NOMO-1 treated with dmso at 0.1 percent for 144 hours (cell line): ENCODE results near the gene UGT1A9.

Experiments
- DNase-seq: peaks from one replicate; lab custom pipeline; 2025; ENCODE audit not compliant: unreplicated experiment; lab: John Stamatoyannopoulos, UW

UGT1A9 gene

GRCh38 chr2:233814056-233814835 is 142.5 kb downstream of the UGT1A9 start:
- DNase-seq = no peak

- DNase-seq = no peak
Measured at GRCh38 chr2:233815861-233816260, 144.2 kb downstream of the UGT1A9 start.

- no peak for DNase-seq
Measured at GRCh38 chr2:233816334-233816733, 144.6 kb downstream of the UGT1A9 start.

- DNase-seq = no peak
Measured at GRCh38 chr2:233816771-233817170, 145.1 kb downstream of the UGT1A9 start.

- no peak for DNase-seq
Measured at GRCh38 chr2:233817361-233817911, 145.7 kb downstream of the UGT1A9 start.

- DNase-seq = no peak
Measured at GRCh38 chr2:233817995-233818638, 146.4 kb downstream of the UGT1A9 start.

- no peak for DNase-seq
Measured at GRCh38 chr2:233818639-233819621, 147.2 kb downstream of the UGT1A9 start.

- DNase-seq = no peak
Measured at GRCh38 chr2:233819884-233820773, 148.4 kb downstream of the UGT1A9 start.

GRCh38 chr2:233820774-233821105 is 149.0 kb downstream of the UGT1A9 start:
- no peak for DNase-seq

GRCh38 chr2:233821196-233821595 is 149.5 kb downstream of the UGT1A9 start:
- no peak for DNase-seq

- no peak for DNase-seq
Measured at GRCh38 chr2:233821709-233822100, 150.0 kb downstream of the UGT1A9 start.

GRCh38 chr2:233822101-233822771 is 150.5 kb downstream of the UGT1A9 start:
- no peak for DNase-seq
